PC-3 (cell line): ENCODE measurements around the gene OR5K1. TPM values are rescaled to one million over a fixed set of nuclear protein-coding genes. Genes with fewer than 3 reads are reported as not detected.

Experiments
- ATAC-seq: fragments of 200-7000 bp; cut with Tn5 transposase; 2 replicates; pipeline ENCODE4 v1.9.1; 2020; ENCODE audit warnings: mild to moderate bottlenecking, moderate library complexity
- BruUV-seq: library from RNA; stranded (reverse); fragments of 400-500 nt; replicated peaks from 2 replicates; lab custom pipeline; 2021; lab: Mats Ljungman, UMichigan
- CTCF ChIA-PET: fragments of 300-600 bp; sonication (Branson Sonifier 250); formaldehyde crosslinking; loops from one replicate; lab custom pipeline; 2022; ENCODE audit warnings: antibody characterized with exemption; lab: Charles Lee
- POLR2A ChIA-PET: fragments of 300-600 bp; sonication (Branson Sonifier 250); formaldehyde crosslinking; loops from one replicate; lab custom pipeline; 2022; ENCODE audit warnings: antibody characterized with exemption; ENCODE audit not compliant: unreplicated experiment; lab: Charles Lee
- DNase-seq: peaks from one replicate; pipeline ENCODE4 v3.0.0-alpha.2; 2015
- H2AFZ ChIP-seq: fragments of 300-600 bp; sonication (generic); 2 replicates; pipeline ENCODE4 v1.6.0; 2016; ENCODE audit warnings: antibody characterized with exemption, low read length
- H3F3A ChIP-seq: fragments of 300-600 bp; sonication (generic); one replicate; pipeline ENCODE4 v1.6.0; 2017; ENCODE audit warnings: antibody characterized with exemption, low read length, control low read depth, mild to moderate bottlenecking; ENCODE audit not compliant: unreplicated experiment
- H3K27ac ChIP-seq: fragments of 300-600 bp; sonication (generic); 2 replicates; pipeline ENCODE4 v1.5.1; 2016; ENCODE audit warnings: mild to moderate bottlenecking, low read length
- H3K27me3 ChIP-seq: fragments of 300-600 bp; sonication (generic); 2 replicates; pipeline ENCODE4 v1.6.1; 2016; ENCODE audit warnings: low read length, mixed read lengths
- H3K36me3 ChIP-seq: fragments of 300-600 bp; sonication (generic); 2 replicates; pipeline ENCODE4 v1.6.1; 2016; ENCODE audit warnings: low read depth, mixed run types, low read length, mixed read lengths
- H3K4me1 ChIP-seq: fragments of 300-600 bp; sonication (generic); 2 replicates; pipeline ENCODE4 v1.5.1; 2016; ENCODE audit warnings: low read length; ENCODE audit not compliant: insufficient read depth
- H3K4me2 ChIP-seq: fragments of 300-600 bp; sonication (generic); 2 replicates; pipeline ENCODE4 v1.6.0; 2016; ENCODE audit warnings: low read length
- H3K4me3 ChIP-seq: fragments of 300-600 bp; sonication (generic); 2 replicates; pipeline ENCODE4 v1.5.1; 2016; ENCODE audit warnings: mild to moderate bottlenecking, low read length, mixed read lengths
- H3K79me2 ChIP-seq: fragments of 300-600 bp; sonication (generic); 2 replicates; pipeline ENCODE4 v1.6.1; 2017; ENCODE audit warnings: low read length, mixed read lengths
- H3K9ac ChIP-seq: fragments of 300-600 bp; sonication (generic); 2 replicates; pipeline ENCODE4 v1.6.0; 2016; ENCODE audit warnings: mild to moderate bottlenecking, low read length
- H3K9me2 ChIP-seq: fragments of 300-600 bp; sonication (generic); replicated peaks from 2 replicates; pipeline ENCODE4 v1.6.1; 2016; ENCODE audit warnings: mixed run types, low read length, mixed read lengths
- H3K9me3 ChIP-seq: fragments of 300-600 bp; sonication (generic); 2 replicates; pipeline ENCODE4 v1.6.1; 2016; ENCODE audit warnings: low read length, mixed read lengths
- H4K20me1 ChIP-seq: fragments of 300-600 bp; sonication (generic); 2 replicates; pipeline ENCODE4 v1.6.1; 2016; ENCODE audit warnings: low read length, mixed read lengths
- EZH2 ChIP-seq: fragments of 300-600 bp; sonication (generic); IDR thresholded peaks from one replicate; pipeline ENCODE4 v1.6.1; 2017; ENCODE audit warnings: antibody characterized with exemption, mild to moderate bottlenecking, low read length; ENCODE audit not compliant: unreplicated experiment
- EZH2phosphoT487 ChIP-seq: fragments of 300-600 bp; sonication (generic); IDR thresholded peaks from 2 replicates; pipeline ENCODE4 v1.6.1; 2018; ENCODE audit warnings: mild to moderate bottlenecking, antibody characterized with exemption, low read length, borderline replicate concordance
- intact Hi-C: fragments of 100-400 bp; cut with micrococcal nuclease; formaldehyde crosslinking; loops from 2 replicates; pipeline ENCODE4 v1.9.0; 2023
- total RNA-seq: library from RNA; depleted of rRNA; stranded (reverse); fragments of >200 nt; gene quantifications from 2 replicates; pipeline ENCODE4 v1.2.3, GENCODE V29; 2014
- TF ChIP-seq, protein P1 (sequence below): fragments of 300-600 bp; sonication (generic); conservative IDR thresholded peaks from 2 replicates; pipeline ENCODE4 v1.5.1; 2017; ENCODE audit warnings: antibody characterized with exemption, low read depth, mild to moderate bottlenecking, low read length

OR5K1 gene
- total RNA-seq, 1 experiment from 2014 or later, result not detected

DNA sequence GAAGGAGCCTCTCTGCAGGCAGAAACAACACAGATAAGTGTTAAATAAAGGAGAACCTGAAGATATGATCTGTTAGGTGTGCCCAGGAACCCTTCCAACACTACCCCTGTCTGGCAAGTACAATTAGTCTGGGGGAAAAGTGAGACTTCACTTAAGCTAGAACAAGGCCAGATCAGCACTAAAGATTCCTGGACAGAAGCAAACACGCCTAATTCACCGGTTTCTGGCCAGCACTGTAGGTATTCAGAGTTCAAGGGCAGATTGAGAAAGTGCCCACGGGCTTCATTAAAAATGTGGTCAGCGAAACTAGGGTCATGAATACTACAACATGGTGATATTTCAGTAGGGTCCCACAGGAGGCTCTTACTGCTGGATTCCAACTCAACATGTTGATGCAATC is 28.6 kb upstream of the OR5K1 start:
- H3F3A ChIP-seq, result no peaks in the 10 kb centered on the region

DNA sequence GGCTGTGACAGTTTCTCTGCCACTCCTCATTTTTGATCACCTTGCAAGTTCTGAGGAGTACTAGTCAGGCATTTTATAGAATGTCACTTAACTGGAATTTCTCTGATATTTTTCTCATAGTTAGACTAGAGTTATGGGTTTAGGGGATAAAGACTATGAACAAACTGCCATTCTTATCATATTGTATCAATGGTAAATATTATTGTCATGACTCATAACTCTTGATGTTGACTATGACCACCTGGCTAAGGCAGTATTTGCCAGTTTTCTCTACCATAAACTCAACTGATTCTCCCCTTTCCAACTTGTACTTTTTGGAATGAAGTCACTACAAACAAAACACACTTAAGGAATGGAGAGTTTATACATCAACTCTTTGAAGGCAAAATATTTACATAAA is 22.7 kb upstream of the OR5K1 start:
- H3K4me3 ChIP-seq, result no peak overlapping the region
- no peak overlapping the region for H3K9ac ChIP-seq
- no peaks in the 10 kb centered on the region for H3K79me2 ChIP-seq
- no peak for TF ChIP-seq EZH2phosphoT487
- TF ChIP-seq, protein P1, sequence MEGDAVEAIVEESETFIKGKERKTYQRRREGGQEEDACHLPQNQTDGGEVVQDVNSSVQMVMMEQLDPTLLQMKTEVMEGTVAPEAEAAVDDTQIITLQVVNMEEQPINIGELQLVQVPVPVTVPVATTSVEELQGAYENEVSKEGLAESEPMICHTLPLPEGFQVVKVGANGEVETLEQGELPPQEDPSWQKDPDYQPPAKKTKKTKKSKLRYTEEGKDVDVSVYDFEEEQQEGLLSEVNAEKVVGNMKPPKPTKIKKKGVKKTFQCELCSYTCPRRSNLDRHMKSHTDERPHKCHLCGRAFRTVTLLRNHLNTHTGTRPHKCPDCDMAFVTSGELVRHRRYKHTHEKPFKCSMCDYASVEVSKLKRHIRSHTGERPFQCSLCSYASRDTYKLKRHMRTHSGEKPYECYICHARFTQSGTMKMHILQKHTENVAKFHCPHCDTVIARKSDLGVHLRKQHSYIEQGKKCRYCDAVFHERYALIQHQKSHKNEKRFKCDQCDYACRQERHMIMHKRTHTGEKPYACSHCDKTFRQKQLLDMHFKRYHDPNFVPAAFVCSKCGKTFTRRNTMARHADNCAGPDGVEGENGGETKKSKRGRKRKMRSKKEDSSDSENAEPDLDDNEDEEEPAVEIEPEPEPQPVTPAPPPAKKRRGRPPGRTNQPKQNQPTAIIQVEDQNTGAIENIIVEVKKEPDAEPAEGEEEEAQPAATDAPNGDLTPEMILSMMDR, result no peak
- TF ChIP-seq EZH2, result no peak
- no peaks in the 10 kb centered on the region for H3K36me3 ChIP-seq
- intact Hi-C loops, result no loop called here
- ATAC-seq, result no peak
- H3K4me2 ChIP-seq, result no peak overlapping the region
- no peaks in the 10 kb centered on the region for H3K9me3 ChIP-seq
- no peaks in the 10 kb centered on the region for H3K9me2 ChIP-seq
- no peaks in the 10 kb centered on the region for H4K20me1 ChIP-seq
- H3F3A ChIP-seq, result no peaks in the 10 kb centered on the region
- no peaks in the 10 kb centered on the region; the same call in 1 of the 2 replicates for H3K4me1 ChIP-seq
- ChIA-PET POLR2A (no interaction called here), CTCF (no interaction called here)
- H3K27ac ChIP-seq, result no peak overlapping the region
- no TSS peak for BruUV-seq
- H2AFZ ChIP-seq, result no peak overlapping the region
- peaks cover 22% of the 10 kb centered on the region for H3K27me3 ChIP-seq
- DNase-seq, result peak; percentile 49

More for the DNA sequence above, 28.6 kb upstream of the OR5K1 start:
- Histone ChIP-seq H3K4me1 (no peaks in the 10 kb centered on the region), H3K27ac (no peak overlapping the region), H2AFZ (no peak overlapping the region), H3K4me2 (no peak overlapping the region), H4K20me1 (no peaks in the 10 kb centered on the region), H3K27me3 (0 out of 2 replicates have a peak, but pooled peaks cover 3% of the 10 kb centered on the region), H3K9me2 (no peaks in the 10 kb centered on the region), H3K36me3 (no peaks in the 10 kb centered on the region), H3K9ac (no peak overlapping the region), H3K4me3 (no peak overlapping the region), H3K9me3 (peaks cover 10% of the 10 kb centered on the region; the same call in 1 of the 2 replicates), H3K79me2 (no peaks in the 10 kb centered on the region)
- intact Hi-C loops, result no loop called here
- no peak for DNase-seq
- TF ChIP-seq, protein P1, result no peak
- TF ChIP-seq EZH2 (no peak), EZH2phosphoT487 (no peak)
- ChIA-PET CTCF (no interaction called here), POLR2A (no interaction called here)
- BruUV-seq, result no TSS peak
- ATAC-seq, result no peak

DNA sequence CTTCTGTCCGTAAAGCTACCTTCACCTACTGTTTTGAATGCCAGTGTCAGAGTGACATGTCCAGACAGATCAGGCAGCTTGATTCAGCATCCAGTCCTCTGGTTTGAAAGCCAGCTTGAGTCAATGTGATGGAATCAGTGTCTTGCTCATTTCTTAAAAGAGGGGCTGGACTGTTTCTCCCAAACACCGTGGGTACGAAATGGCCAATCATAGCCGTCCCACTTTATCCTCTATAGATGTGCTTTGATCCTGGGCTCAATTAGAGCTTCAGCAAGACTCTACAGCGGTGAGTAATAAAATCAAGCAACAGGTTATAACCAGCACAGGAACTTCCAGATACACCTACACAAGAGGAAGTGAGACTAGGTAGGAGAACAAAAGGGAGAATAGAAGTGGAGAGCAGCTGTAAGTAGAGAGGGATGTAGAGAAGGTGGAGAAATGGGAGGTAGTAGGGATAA is 17.0 kb upstream of the OR5K1 start:
- Histone ChIP-seq H3K79me2 (no peaks in the 10 kb centered on the region), H3K4me1 (peaks cover 4% of the 10 kb centered on the region), H3K9me2 (no peaks in the 10 kb centered on the region), H3K4me3 (no peak overlapping the region), H3K27me3 (peaks cover 26% of the 10 kb centered on the region), H3K9me3 (no peaks in the 10 kb centered on the region), H3K36me3 (no peaks in the 10 kb centered on the region), H2AFZ (no peak overlapping the region), H3K27ac (no peak overlapping the region), H3K4me2 (no peak overlapping the region), H3F3A (no peaks in the 10 kb centered on the region), H4K20me1 (no peaks in the 10 kb centered on the region), H3K9ac (no peak overlapping the region)
- DNase-seq, result no peak
- intact Hi-C loops, result no loop called here
- TF ChIP-seq, protein P1, result no peak
- TF ChIP-seq EZH2phosphoT487, result no peak
- no peak for TF ChIP-seq EZH2
- POLR2A ChIA-PET, result interaction anchor here (0.6 kb wide), 1 partner anchor 69 kb away, joined by 3 read pairs; no protein-coding TSS in a partner anchor
- BruUV-seq, result no TSS peak
- CTCF ChIA-PET, result no interaction called here
- no peak for ATAC-seq
